WI38 (cell line): ENCODE measurements around the gene SNRNP40.
A peak's percentile ranks its signal among the peaks of the same experiment; 100 is the strongest.

ENCODE experiments used
- H3K4me3 ChIP-seq: 2 replicates; pipeline ENCODE4 v1.5.1; 2011; ENCODE audit warnings: low read depth, mild to moderate bottlenecking, control low read depth, low read length
- CTCF ChIP-seq: IDR thresholded peaks from 2 replicates; pipeline ENCODE4 v1.5.1; 2012; ENCODE audit warnings: low read depth, mild to moderate bottlenecking, control low read depth, low read length

SNRNP40 gene

GRCh38 chr1:31239653-31240241 lies 56.8 kb downstream of the SNRNP40 start, which contains the start of gene NKAIN1:
TSS of gene NKAIN1 (minus strand) at chr1:31239887. CDS start at chr1:31239547, 340 bp downstream.
- TF ChIP-seq CTCF = no peak
- H3K4me3 ChIP-seq = 0 out of 2 replicates have a peak within 1 kb of the TSS, but pooled peaks have one; percentile 10

DNA sequence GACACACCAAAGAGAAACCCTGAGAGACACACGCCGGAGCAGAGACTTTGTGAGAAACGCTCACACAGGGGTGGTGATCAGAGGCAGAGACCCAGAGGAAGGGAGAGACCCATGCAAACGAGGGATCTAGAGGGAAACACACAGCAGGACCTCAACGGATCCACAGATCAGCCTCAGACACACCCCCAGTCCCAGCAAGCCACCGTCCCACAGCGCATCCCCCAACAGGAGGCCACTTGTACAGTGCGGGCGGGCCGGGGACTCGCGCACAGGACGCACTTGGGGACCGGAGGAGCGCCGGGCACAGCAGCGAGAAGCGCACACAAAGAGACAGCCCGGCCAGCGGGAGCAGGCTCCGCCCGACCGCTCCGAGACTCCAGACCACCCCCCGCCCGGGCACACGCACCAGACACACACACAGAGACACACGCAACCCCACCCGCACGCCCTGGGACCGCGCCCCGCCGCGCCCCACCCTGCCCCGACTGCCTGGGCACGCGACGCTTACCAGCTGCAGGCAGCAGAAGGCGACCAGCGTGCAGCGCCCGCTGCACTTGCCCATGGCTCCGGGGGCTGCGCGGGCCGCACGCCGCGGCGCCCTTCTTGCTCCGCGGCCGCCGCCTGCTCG lies 57.5 kb downstream of the SNRNP40 start:
- TF ChIP-seq CTCF = no peak
- 0 out of 2 replicates have a peak overlapping the region, but pooled peaks have one; percentile 10 for H3K4me3 ChIP-seq

DNA sequence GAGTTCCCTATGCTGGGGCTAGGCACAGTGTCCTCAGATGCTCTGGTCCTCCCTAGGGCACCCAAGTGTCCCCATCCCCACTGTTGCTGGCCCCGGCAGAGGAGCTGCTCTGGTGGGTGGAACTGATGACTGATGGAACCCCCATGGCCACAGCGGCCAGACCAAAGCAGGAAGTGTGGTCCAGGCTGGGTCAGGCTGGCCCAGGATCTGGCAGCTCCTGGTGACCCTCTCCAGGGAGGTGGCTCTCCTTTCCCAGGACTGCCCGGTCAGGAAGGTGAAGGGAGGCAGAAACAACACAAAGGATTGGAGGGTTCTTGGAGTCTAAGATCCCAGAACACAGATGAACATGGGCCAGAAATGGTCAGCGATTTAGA lies 58.0 kb downstream of the SNRNP40 start:
- no peak overlapping the region for H3K4me3 ChIP-seq
- no peak for TF ChIP-seq CTCF

- no peak overlapping the region for H3K4me3 ChIP-seq
- TF ChIP-seq CTCF = no peak
Observed at GRCh38 chr1:31234870-31235269, 61.7 kb downstream of the SNRNP40 start.

DNA sequence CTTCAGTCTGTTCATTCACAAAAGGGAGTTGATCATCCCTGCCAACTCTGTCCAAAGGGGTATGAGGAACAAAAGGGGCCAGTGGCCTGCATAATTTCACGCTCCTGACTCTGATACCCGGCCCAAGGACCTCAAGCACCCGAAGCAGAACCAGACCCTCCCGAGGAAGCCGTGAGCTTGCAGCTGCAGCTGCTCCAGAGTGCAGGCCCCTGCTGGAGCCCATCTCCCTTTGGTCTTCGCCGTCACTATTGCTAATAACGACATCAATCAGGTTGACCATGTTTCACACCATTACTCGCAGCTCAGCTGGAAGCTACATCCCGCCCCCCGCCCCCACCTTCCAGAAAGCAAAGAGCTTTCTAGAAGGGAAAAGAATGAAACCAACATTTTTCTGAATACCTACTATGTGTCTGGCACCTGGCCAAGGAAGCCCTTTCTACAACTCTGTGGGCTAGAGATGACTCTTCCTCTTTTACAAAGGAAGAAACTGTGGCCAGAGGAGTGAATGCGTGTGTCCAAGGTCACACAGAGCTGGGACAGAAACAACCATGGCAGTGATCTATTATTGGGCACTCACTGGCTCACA lies 62.4 kb downstream of the SNRNP40 start:
- no peak overlapping the region for H3K4me3 ChIP-seq
- no peak for TF ChIP-seq CTCF

GRCh38 chr1:31232689-31233088 lies 63.9 kb downstream of the SNRNP40 start:
- TF ChIP-seq CTCF = no peak
- H3K4me3 ChIP-seq = no peak overlapping the region

DNA sequence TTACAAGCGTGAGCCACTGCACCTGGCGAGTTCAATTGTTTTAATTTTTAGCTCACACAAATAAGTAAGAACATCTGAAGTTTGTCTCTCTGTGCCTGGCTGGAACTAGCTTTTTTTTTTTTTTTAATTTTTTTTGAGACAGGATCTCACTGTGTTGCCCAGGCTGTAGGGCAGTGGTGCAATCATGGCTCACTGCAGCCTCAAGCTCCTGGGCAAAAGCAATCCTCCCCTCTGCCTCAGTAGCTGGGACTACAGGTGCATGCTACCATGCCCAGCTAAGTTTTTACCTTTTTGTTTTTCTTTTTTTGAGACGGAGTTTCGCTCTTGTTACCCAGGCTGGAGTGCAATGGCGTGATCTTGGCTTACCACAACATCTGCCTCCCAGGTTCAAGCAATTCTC lies 64.8 kb downstream of the SNRNP40 start:
- no peak overlapping the region for H3K4me3 ChIP-seq
- TF ChIP-seq CTCF = no peak
